ENCODE results near the gene UGP2. TPM values are rescaled to one million over a fixed set of nuclear protein-coding genes. Genes with fewer than 3 reads are reported as not detected.

Gene UGP2
- total and polyA plus RNA-seq, 4 donors, result 90.0 to 148 (median 136) TPM

GRCh38 chr2:63831176-63831575 is 10.5 kb upstream of the UGP2 start:
- DNase-seq (ENCODE audit: low read depth in 4 of 6, low spot score in 6 of 6), result no peak
- H3K27ac ChIP-seq (ENCODE audit: low read depth, low read length), result no peak overlapping the region
- WGBS (ENCODE audit: insufficient coverage), result no CpG with 5 or more reads among the region's 1 CpG
- H3K36me3 ChIP-seq (ENCODE audit: control insufficient read depth, insufficient read depth, low read length), result no peaks in the 10 kb centered on the region
- no peaks in the 10 kb centered on the region for H3K4me1 ChIP-seq (ENCODE audit: control insufficient read depth, insufficient read depth, low read length)
- H3K27me3 ChIP-seq (ENCODE audit: control insufficient read depth, insufficient read depth, low read length), result no peaks in the 10 kb centered on the region
- no peak overlapping the region for H3K4me3 ChIP-seq (ENCODE audit: low read depth, low read length)
- H3K9me3 ChIP-seq (ENCODE audit: control insufficient read depth, insufficient read depth, low read length), result no peaks in the 10 kb centered on the region

DNA sequence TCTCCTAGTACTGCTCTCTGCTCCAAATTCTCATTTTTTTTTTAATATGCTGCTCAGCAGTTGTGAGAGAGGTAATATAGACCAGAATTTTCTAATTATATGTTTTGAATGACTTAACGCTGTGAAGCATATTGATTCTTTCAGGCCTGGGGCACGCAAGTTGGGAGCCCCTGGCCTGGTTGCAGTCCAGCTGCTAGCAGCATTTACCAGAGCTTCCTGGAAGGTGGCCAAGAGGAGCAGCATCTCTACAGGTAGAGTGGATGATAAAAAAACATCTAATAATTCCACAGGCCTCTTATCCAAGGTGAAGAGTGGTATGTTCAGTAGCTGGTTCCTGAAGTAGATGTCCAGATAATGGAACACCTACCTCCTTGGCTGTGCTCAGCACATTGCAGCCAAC is 7.3 kb upstream of the UGP2 start:
- Histone ChIP-seq H3K4me3 (ENCODE audit: low read depth, low read length) (no peak overlapping the region), H3K4me1 (ENCODE audit: control insufficient read depth, insufficient read depth, low read length) (no peaks in the 10 kb centered on the region), H3K27me3 (ENCODE audit: control insufficient read depth, insufficient read depth, low read length) (no peaks in the 10 kb centered on the region), H3K36me3 (ENCODE audit: control insufficient read depth, insufficient read depth, low read length) (no peaks in the 10 kb centered on the region), H3K9me3 (ENCODE audit: control insufficient read depth, insufficient read depth, low read length) (no peaks in the 10 kb centered on the region), H3K27ac (ENCODE audit: low read depth, low read length) (no peak overlapping the region)
- no peak for DNase-seq (ENCODE audit: low read depth in 4 of 6, low spot score in 6 of 6)
- no CpG with 5 or more reads among the region's 2 CpGs for WGBS (ENCODE audit: insufficient coverage)

GRCh38 chr2:63837036-63837594 is 4.6 kb upstream of the UGP2 start:
- Histone ChIP-seq H3K27ac (ENCODE audit: low read depth, low read length) (no peak overlapping the region), H3K9me3 (ENCODE audit: control insufficient read depth, insufficient read depth, low read length) (no peaks in the 10 kb centered on the region), H3K4me3 (ENCODE audit: low read depth, low read length) (no peak overlapping the region), H3K36me3 (ENCODE audit: control insufficient read depth, insufficient read depth, low read length) (no peaks in the 10 kb centered on the region), H3K4me1 (ENCODE audit: control insufficient read depth, insufficient read depth, low read length) (peaks cover 4% of the 10 kb centered on the region), H3K27me3 (ENCODE audit: control insufficient read depth, insufficient read depth, low read length) (no peaks in the 10 kb centered on the region)
- peak in 2 of 6 donors; percentile 54 to 75 for DNase-seq (ENCODE audit: low read depth in 4 of 6, low spot score in 6 of 6)
- WGBS (ENCODE audit: insufficient coverage), result no CpG with 5 or more reads among the region's 2 CpGs

DNA sequence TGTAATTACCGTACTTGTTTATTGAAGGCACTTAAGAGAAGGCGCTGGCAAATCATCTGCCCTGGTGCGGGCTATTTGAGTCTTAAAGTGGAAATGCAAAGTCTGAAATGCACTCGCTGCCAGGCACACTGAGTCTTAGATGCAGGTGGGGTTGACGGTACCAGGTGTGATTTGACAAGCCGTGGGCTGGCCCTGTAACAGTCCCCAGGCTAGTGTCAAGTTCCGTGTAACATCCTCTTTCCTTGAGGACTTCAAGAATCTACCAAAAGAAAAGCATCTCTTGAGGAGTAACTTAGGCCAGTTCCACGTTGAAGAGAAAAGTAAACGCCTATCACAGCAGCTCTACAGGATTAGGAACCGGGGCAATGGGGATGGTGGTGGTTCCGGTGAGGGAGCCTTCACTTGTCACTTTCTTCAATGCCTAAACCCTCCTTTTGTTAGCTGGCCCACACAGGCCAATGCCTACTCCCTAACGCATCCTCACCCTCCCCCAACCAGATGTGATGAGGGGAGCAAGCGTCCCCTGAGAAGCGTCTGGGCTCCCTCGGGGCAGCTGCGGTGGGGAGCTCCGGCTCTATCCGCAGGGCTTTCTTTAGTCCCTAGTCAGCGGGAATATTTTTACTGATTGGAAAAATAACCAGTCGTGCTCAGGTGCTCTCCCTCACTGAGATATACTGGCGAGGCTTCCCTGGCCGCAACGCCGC is 1.5 kb upstream of the UGP2 start:
- Histone ChIP-seq H3K36me3 (ENCODE audit: control insufficient read depth, insufficient read depth, low read length) (no peaks in the 10 kb centered on the region), H3K9me3 (ENCODE audit: control insufficient read depth, insufficient read depth, low read length) (no peaks in the 10 kb centered on the region), H3K4me3 (ENCODE audit: low read depth, low read length) (peak overlapping the region; percentile 93), H3K27me3 (ENCODE audit: control insufficient read depth, insufficient read depth, low read length) (no peaks in the 10 kb centered on the region), H3K27ac (ENCODE audit: low read depth, low read length) (peak overlapping the region; percentile 99), H3K4me1 (ENCODE audit: control insufficient read depth, insufficient read depth, low read length) (peaks cover 4% of the 10 kb centered on the region)
- DNase-seq (ENCODE audit: low read depth in 4 of 6, low spot score in 6 of 6), result no peak
- 7% methylated on average over 19 of the region's 24 CpGs for WGBS (ENCODE audit: insufficient coverage)

- Histone ChIP-seq H3K4me1 (ENCODE audit: control insufficient read depth, insufficient read depth, low read length) (peaks cover 4% of the 10 kb centered on the region), H3K27me3 (ENCODE audit: control insufficient read depth, insufficient read depth, low read length) (no peaks in the 10 kb centered on the region), H3K27ac (ENCODE audit: low read depth, low read length) (peak overlapping the region; percentile 99), H3K9me3 (ENCODE audit: control insufficient read depth, insufficient read depth, low read length) (no peaks in the 10 kb centered on the region), H3K36me3 (ENCODE audit: control insufficient read depth, insufficient read depth, low read length) (no peaks in the 10 kb centered on the region), H3K4me3 (ENCODE audit: low read depth, low read length) (peak overlapping the region; percentile 93)
- WGBS (ENCODE audit: insufficient coverage), result 0% methylated on average over 34 of the region's 34 CpGs
- peak; percentile 93 to 99 (median 97) for DNase-seq (ENCODE audit: low read depth in 4 of 6, low spot score in 6 of 6)
Measured at GRCh38 chr2:63840785-63841253, 877 bp upstream of the UGP2 start.

- under 1% methylated on average over 20 of the region's 24 CpGs for WGBS (ENCODE audit: insufficient coverage)
Measured at GRCh38 chr2:63842149-63843061, 709 bp downstream of the UGP2 start.

DNA sequence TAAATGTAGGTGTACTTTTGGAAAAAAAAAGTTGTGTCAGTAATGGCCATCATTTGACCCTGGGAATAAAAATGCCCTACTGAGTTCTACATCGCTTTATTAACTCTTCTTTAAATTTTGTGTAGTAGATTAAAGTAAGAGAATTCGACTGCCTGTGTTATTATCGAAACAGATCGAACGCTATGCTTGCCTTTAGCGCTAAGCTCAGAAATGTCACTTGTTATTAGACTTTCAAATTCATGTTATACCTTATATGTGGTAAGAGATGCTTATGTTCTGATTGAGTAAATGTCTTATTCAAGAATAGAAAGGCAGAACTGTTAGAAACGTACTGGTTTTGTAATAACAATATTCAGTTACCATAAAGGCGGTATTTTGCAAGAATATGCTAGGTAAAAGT is 1.4 kb downstream of the UGP2 start:
- DNase-seq (ENCODE audit: low read depth in 4 of 6, low spot score in 6 of 6), result no peak
- H3K4me3 ChIP-seq (ENCODE audit: low read depth, low read length), result peak overlapping the region; percentile 93
- H3K36me3 ChIP-seq (ENCODE audit: control insufficient read depth, insufficient read depth, low read length), result no peaks in the 10 kb centered on the region
- H3K27ac ChIP-seq (ENCODE audit: low read depth, low read length), result peak overlapping the region; percentile 99
- peaks cover 4% of the 10 kb centered on the region for H3K4me1 ChIP-seq (ENCODE audit: control insufficient read depth, insufficient read depth, low read length)
- no CpG with 5 or more reads among the region's 8 CpGs for WGBS (ENCODE audit: insufficient coverage)
- H3K9me3 ChIP-seq (ENCODE audit: control insufficient read depth, insufficient read depth, low read length), result no peaks in the 10 kb centered on the region
- no peaks in the 10 kb centered on the region for H3K27me3 ChIP-seq (ENCODE audit: control insufficient read depth, insufficient read depth, low read length)

More at GRCh38 chr2:63842149-63843061, 709 bp downstream of the UGP2 start:
- peak in 2 of 6 donors; percentile 52 to 58 for DNase-seq (ENCODE audit: low read depth in 4 of 6, low spot score in 6 of 6)
- Histone ChIP-seq H3K36me3 (ENCODE audit: control insufficient read depth, insufficient read depth, low read length) (no peaks in the 10 kb centered on the region), H3K4me1 (ENCODE audit: control insufficient read depth, insufficient read depth, low read length) (peaks cover 4% of the 10 kb centered on the region), H3K27ac (ENCODE audit: low read depth, low read length) (peak overlapping the region; percentile 99), H3K9me3 (ENCODE audit: control insufficient read depth, insufficient read depth, low read length) (no peaks in the 10 kb centered on the region), H3K27me3 (ENCODE audit: control insufficient read depth, insufficient read depth, low read length) (no peaks in the 10 kb centered on the region), H3K4me3 (ENCODE audit: low read depth, low read length) (peak overlapping the region; percentile 93)

DNA sequence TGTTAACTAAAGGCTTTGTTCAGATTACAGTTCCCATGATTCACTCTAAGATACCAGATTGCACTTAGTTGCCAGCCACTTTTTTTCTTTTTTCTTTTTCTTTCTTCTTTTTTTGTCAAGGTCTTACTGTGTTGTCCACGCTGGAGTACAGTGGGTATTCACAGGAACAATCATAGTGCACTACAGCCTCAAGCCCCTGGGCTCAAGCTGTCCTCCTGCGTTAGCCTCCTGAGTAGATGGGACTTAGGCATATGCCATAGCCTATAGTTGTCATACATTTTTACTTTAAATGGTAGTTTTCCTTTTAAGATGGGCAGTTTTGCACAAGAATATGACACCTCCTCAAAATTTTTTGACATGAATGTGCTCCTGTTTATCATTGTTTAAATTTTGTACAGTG is 2.1 kb downstream of the UGP2 start:
- Histone ChIP-seq H3K4me1 (ENCODE audit: control insufficient read depth, insufficient read depth, low read length) (peaks cover 4% of the 10 kb centered on the region), H3K36me3 (ENCODE audit: control insufficient read depth, insufficient read depth, low read length) (no peaks in the 10 kb centered on the region), H3K27me3 (ENCODE audit: control insufficient read depth, insufficient read depth, low read length) (no peaks in the 10 kb centered on the region), H3K4me3 (ENCODE audit: low read depth, low read length) (peak overlapping the region; percentile 10), H3K27ac (ENCODE audit: low read depth, low read length) (no peak overlapping the region), H3K9me3 (ENCODE audit: control insufficient read depth, insufficient read depth, low read length) (no peaks in the 10 kb centered on the region)
- no peak for DNase-seq (ENCODE audit: low read depth in 4 of 6, low spot score in 6 of 6)
- no CpG with 5 or more reads among the region's 2 CpGs for WGBS (ENCODE audit: insufficient coverage)

- no peak overlapping the region for H3K27ac ChIP-seq (ENCODE audit: low read depth, low read length)
- no peaks in the 10 kb centered on the region for H3K36me3 ChIP-seq (ENCODE audit: control insufficient read depth, insufficient read depth, low read length)
- H3K27me3 ChIP-seq (ENCODE audit: control insufficient read depth, insufficient read depth, low read length), result no peaks in the 10 kb centered on the region
- DNase-seq (ENCODE audit: low read depth in 4 of 6, low spot score in 6 of 6), result no peak
- 78% methylated on average over 3 of the region's 3 CpGs for WGBS (ENCODE audit: insufficient coverage)
- H3K9me3 ChIP-seq (ENCODE audit: control insufficient read depth, insufficient read depth, low read length), result no peaks in the 10 kb centered on the region
- H3K4me1 ChIP-seq (ENCODE audit: control insufficient read depth, insufficient read depth, low read length), result peaks cover 6% of the 10 kb centered on the region
- H3K4me3 ChIP-seq (ENCODE audit: low read depth, low read length), result no peak overlapping the region
Measured at GRCh38 chr2:63844616-63845015, 2.9 kb downstream of the UGP2 start.
